Peyer's patch (tissue), 4 donors: Measurements from ENCODE around the gene GNAO1.

Experiments used
- POLR2A ChIP-seq, 2 donors: fragments of 450-650 bp; IDR thresholded peaks; one replicate each; pipeline ENCODE4 v1.5.1; 2017; ENCODE audit warnings: antibody characterized with exemption in 2 of 2, mild to moderate bottlenecking in 2 of 2, moderate library complexity in 2 of 2
- TF ChIP-seq, protein P1 (sequence below), 6 experiments: fragments of 450-650 bp in 4 of 6; fragments of 200-600 bp in 2 of 6; sonication (generic) in 1 of 6; IDR thresholded peaks; one replicate each; pipeline ENCODE4 v1.5.1; 2017 to 2019; ENCODE audit warnings: antibody characterized with exemption in 6 of 6, mild to moderate bottlenecking in 3 of 6, moderate library complexity in 1 of 6

DNA sequence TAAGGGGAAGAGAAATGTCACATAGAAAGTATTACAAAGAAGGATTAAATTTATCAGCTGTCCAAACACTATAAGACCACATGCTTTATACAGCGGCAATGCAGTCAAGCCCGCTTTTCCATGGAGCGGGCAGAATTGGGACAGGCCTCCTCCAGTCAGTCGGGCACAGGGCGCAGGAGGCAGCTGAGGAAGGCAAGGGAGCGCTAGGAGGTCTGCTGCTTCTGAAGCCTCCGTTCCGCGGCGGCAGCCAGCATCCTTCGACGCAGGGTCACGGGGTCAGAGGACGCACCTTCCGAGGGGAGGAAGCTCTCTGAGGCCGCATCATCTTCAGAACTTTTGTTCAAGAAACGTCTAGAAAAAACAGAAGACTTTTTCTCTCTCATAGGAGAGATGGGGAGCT is 171.4 kb downstream of the GNAO1 start:
- TF ChIP-seq, protein P1, sequence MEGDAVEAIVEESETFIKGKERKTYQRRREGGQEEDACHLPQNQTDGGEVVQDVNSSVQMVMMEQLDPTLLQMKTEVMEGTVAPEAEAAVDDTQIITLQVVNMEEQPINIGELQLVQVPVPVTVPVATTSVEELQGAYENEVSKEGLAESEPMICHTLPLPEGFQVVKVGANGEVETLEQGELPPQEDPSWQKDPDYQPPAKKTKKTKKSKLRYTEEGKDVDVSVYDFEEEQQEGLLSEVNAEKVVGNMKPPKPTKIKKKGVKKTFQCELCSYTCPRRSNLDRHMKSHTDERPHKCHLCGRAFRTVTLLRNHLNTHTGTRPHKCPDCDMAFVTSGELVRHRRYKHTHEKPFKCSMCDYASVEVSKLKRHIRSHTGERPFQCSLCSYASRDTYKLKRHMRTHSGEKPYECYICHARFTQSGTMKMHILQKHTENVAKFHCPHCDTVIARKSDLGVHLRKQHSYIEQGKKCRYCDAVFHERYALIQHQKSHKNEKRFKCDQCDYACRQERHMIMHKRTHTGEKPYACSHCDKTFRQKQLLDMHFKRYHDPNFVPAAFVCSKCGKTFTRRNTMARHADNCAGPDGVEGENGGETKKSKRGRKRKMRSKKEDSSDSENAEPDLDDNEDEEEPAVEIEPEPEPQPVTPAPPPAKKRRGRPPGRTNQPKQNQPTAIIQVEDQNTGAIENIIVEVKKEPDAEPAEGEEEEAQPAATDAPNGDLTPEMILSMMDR (IDR thresholded peaks at IDR 0.05): no peak
- TF ChIP-seq POLR2A (IDR thresholded peaks at IDR 0.05): no peak
